DMS 273 (cell line): ENCODE results near the gene ELN.
A peak's percentile ranks its signal among the peaks of the same experiment; 100 is the strongest.

Source experiments
- DNase-seq: peaks from one replicate; lab custom pipeline; 2025; ENCODE audit not compliant: unreplicated experiment; lab: John Stamatoyannopoulos, UW

The ELN gene

DNA sequence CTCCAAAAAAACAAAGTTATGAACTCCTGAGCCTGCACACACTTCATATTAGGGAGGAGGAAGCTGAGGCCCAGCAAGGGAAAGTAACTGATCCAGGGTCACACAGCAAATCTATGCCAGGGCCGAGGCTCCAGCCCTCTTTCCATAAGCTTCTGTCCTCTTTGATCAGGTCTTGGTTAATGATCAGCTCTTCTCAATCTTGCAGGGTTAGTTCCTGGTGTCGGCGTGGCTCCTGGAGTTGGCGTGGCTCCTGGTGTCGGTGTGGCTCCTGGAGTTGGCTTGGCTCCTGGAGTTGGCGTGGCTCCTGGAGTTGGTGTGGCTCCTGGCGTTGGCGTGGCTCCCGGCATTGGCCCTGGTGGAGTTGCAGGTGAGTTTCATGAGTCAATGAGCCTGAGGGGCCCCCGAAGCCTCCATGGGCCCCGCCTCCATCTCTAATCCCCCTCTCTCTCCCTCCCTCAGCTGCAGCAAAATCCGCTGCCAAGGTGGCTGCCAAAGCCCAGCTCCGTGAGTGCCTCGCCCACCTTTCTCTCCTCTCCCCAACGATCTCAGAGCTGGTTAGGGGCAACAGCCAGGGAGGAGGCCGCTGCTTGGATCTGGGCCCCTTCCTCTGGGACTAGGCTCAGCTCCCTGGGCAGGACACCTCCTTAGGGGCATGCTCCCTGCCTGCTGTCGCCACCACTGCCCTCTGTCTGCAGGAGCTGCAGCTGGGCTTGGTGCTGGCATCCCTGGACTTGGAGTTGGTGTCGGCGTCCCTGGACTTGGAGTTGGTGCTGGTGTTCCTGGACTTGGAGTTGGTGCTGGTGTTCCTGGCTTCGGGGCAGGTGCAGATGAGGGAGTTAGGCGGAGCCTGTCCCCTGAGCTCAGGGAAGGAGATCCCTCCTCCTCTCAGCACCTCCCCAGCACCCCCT lies 32.0 kb downstream of the ELN start:
- no peak for DNase-seq

DNA sequence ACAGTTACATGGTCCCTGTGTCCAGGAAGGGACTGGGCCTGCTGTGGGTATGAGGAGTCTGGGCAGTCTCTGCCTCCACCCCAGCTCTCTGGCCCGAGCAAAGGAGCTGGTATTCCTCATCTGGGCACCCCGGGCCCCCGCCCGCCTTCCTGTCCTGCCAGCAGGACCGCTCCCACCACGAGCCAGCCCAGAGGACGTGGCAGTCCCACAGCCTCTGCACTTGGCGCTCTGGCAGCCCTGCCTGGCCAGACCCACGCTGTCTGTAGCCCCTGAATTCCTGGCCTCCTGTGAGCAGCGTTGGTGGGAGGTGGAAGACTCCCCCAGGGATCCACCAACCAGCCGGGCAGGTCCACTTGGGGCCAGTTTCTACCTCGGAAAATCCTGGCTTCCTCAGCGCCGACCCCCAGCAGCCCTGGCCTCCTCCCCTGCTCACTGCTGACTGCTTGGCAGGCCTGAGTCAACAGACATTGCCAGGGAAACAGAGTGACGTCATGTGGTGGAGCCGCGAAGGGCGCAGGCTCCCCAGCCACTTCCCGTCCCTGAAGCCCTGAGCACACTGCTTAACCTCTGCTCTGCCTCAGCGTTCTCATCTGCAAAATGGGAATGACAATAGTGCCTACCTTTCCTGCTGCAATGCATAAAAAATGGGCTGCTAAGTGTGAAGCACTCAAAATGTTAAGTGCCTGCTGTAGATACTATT lies 34.0 kb downstream of the ELN start:
- peak; percentile 53 for DNase-seq

DNA sequence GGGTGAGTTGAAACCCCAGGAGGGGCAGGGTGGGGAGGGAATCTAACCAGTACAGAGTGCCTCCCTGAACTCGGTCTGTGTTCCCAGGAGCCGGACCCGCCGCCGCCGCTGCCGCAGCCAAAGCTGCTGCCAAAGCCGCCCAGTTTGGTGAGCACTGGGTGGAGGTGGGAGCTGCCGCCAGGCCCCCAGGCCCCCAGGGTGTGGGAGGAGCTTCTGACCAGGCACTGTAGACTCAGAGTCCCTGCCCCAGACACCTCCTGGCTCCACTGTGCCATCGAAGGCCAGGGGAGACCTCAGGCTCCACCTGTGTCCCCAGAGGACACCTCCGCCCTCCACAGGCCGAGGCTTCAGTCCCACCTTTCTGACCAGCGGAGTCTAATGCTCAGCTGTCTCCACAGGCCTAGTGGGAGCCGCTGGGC lies 35.3 kb downstream of the ELN start:
- DNase-seq: no peak

DNA sequence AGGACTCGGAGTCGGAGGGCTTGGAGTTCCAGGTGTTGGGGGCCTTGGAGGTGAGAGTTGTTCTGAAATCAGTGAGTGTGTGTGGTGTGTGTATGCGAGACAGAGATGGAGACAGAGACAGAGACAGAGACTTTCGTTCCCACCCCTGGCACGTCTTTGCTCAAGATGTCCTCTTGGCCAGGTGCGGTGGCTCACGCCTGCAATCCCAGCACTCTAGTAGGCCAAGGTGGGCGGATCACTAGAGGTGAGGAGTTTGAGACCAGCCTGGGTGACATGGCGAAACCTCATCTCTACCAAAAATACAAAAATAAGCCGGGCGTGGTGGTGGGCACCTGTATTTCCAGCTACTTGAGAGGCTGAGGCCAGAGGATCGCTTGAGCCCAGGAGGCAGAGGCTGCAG lies 35.7 kb downstream of the ELN start:
- DNase-seq: no peak

DNA sequence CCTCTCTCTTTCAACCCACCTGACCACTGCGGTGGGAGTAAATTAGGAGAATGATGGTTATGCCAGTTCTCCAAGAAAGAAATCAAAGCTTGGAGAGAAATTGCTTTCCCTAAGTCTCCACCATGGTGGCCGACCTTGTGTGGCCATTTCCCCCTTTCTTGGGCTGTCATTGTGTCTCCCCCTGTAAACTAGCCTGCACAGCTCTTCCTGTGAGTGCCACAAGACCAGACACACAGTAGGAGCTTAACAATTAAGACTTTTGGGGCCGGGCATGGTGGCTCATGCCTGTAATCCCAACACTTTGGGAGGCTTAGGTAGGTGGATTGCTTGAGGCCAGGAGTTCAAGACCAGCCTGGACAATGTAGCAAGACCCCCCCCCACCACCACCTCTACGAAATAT lies 36.7 kb downstream of the ELN start:
- DNase-seq: no peak

DNA sequence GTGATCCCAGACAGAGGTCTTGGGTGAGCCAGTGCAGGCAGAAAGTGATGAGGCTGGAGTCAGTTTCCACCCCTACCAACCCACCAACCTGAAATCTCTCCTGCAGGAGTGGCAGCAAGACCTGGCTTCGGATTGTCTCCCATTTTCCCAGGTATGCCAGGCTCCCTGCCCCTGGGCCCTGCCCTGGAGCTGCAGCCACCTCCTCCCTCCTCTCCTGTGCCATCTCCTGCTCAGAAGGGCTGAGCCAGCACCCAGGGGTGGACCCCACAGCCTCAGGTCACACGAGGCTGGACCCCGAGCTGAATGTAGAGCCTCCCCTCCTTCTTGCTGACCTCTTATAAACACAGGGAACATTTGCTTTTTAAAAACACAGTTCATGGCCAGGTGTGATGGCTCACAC lies 38.7 kb downstream of the ELN start:
- no peak for DNase-seq

DNA sequence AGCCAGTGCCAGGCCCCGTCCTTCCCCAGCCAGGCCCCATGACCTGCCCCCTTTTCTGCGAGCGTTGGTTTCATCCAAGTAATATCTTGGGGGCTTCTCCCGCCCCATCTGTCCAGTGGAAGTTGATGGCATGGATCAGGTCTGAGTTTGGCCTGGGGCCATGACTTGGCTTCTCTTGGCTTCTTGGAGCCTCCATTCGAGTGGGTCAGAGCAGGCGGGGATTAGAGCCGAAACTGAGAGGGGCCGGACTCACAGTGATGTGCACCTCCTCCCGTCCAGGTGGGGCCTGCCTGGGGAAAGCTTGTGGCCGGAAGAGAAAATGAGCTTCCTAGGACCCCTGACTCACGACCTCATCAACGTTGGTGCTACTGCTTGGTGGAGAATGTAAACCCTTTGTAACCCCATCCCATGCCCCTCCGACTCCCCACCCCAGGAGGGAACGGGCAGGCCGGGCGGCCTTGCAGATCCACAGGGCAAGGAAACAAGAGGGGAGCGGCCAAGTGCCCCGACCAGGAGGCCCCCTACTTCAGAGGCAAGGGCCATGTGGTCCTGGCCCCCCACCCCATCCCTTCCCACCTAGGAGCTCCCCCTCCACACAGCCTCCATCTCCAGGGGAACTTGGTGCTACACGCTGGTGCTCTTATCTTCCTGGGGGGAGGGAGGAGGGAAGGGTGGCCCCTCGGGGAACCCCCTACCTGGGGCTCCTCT lies 40.6 kb downstream of the ELN start:
- DNase-seq: no peak

DNA sequence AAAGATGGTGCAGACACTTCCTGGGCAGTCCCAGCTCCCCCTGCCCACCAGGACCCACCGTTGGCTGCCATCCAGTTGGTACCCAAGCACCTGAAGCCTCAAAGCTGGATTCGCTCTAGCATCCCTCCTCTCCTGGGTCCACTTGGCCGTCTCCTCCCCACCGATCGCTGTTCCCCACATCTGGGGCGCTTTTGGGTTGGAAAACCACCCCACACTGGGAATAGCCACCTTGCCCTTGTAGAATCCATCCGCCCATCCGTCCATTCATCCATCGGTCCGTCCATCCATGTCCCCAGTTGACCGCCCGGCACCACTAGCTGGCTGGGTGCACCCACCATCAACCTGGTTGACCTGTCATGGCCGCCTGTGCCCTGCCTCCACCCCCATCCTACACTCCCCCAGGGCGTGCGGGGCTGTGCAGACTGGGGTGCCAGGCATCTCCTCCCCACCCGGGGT lies 41.1 kb downstream of the ELN start:
- DNase-seq: no peak

DNA sequence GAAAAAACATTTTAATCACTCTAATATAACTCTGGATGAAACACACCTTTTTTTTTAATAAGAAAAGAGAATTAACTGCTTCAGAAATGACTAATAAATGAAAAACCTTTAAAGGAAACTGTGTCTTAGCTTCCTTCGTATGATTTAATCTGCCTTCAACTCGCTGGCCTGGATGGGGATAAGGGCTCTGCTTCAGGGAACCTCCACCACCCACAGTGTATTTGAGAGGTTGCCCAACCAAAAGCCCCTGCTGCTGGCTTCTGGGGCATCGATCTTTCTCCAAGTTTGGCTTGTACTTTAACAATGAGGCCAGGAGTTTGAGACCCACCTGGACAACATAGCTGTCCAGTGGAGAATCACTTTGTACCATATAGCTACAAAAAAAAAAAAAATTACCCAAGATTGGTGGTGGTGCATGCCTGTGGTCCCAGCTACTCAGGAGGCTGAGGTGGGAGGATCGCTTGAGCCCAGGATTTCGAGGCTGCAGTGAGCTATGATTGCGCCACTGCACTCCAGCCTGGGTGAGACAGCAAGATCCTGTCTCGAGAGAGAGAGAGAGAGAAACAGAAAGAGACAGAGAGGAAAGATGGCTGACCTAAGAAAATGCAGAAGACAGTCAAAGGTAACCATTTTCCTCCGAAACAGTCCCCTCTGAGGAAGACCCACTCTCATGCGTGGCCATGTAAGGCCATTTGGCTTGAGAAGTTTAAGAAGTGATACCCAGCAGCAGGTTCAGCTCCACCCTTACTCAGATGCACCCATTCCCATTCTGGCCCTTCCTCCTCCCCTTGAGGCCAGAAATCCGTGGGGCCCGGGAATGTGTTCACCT lies 42.0 kb downstream of the ELN start:
- no peak for DNase-seq

DNA sequence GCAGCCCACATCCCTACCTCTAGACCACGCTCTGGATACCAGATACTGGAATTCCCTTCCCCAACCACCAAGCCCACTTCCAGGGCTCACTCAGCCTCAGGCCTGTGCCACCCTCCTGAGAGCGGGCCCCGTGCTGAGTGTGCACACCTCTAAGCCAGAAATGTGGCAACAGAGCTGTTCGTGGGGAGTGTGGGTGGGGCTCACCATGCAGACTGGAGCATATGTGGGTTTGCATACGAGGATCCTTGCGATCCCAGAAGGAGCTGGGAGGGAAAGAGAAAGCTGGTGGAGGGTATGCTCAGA lies 42.6 kb downstream of the ELN start:
- no peak for DNase-seq

DNA sequence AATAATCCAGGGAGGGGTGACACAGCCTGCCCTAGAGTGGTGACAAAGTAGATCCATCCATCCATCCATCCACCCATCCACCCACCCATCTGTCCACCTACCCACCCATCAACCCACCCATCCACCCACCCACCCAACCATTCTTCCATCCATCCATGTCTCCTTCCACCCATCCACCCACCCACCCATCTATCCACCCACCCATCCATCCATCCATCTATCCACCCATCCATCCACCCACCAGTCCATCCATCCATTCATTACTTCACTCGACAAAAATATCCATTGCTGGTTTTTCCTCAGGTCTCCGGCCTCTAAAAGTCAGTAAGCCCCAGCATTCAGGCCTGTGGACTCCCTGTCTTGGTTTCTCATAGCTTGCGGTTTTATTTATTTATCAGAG lies 43.1 kb downstream of the ELN start:
- DNase-seq: no peak

DNA sequence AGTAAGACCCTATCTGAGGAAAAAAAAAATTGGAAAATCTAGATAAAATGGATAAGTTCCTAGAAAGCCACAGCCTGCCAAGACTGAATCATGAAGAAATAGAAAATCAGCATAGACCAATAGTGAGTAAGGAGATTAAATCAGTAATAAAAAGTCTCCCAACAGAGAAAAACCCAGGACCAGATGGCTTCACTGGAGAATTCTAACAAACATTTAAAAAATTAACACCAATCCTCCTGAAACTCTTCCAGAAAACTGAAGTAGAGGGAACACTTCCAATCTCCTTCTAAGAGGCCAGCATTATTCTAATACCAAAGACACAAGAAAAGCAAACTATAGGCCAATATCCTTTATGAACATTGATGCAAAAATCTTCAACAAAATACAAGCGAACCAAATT lies 46.8 kb downstream of the ELN start:
- no peak for DNase-seq

DNA sequence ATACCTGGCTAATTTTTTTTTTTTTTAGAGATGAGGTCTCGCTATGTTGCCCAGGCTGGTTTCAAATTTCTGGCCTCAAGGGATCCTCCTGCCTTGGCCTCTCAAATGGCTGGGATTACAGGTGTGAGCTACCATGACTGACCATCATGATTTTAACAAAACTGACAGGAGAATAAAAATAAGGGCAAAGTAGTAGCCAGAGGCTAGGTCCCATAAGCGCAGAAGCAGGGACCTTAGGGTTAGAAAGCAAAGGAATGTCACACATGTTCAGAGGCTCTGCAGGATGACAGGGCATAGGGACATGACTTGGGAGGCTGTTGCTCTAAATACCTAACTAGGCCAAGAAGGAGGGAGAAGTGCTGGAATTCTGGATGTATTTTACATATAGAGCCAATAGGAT lies 50.5 kb downstream of the ELN start:
- DNase-seq: no peak

DNA sequence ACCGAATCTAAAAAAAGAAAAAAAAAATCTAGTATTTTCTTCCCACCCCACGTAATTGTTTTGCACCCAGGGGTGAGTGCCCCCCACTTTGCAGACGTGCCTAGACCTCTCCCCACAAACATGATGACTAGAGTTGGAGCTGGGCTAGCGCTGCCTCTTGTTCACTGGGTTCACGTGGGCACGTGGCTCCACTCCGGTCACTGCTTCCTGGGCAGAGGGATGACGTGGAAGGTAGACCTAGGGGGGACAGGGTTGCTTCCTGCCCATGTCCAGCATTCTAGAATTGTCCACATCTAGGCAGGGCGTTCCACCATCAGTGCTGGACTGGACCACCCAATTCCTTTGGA lies 54.8 kb downstream of the ELN start:
- no peak for DNase-seq

DNA sequence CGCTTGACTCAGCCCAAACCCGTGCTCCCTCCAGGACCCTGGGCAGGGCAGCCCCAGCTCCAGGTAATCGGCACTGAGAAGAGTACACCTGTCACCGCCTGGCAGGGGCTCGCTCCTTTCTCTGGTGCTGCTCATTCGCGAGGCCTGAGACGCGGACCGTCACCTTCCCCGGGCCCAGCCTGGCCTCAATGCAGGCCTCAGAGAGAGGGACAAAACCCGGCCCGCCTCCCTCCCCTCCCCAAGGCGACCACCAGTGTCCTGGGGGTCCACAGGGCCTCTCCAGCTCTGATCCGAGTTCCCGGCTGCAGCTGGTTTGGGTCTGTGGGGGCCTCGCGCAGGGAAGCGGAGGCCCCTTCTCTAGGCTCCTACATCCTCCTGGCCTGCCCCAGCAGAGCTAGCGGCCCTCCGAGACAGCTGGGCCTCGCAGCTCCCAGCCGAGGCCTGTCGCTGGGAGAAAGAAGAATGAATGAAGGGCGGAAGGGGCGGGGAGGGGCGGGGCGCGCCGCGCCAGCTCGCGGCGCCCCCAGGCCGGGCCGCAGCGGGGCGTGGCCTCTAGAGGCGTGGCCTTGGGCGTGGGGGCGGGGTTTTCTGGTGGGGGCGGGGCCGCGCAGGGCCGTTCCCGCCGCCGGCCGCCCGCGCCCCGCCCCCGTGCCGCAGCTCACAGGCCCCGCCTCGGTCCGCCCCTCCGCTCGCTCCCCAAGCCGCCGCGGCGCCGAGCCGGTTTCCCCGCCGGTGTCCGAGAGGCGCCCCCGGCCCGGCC lies 55.3 kb downstream of the ELN start, which contains the start of gene LIMK1:
Gene LIMK1, plus strand, starts transcription at position 688 of the 760 bp plus-strand sequence. CDS start 187 bp downstream, outside the sequence.
- peak; percentile 97 for DNase-seq

DNA sequence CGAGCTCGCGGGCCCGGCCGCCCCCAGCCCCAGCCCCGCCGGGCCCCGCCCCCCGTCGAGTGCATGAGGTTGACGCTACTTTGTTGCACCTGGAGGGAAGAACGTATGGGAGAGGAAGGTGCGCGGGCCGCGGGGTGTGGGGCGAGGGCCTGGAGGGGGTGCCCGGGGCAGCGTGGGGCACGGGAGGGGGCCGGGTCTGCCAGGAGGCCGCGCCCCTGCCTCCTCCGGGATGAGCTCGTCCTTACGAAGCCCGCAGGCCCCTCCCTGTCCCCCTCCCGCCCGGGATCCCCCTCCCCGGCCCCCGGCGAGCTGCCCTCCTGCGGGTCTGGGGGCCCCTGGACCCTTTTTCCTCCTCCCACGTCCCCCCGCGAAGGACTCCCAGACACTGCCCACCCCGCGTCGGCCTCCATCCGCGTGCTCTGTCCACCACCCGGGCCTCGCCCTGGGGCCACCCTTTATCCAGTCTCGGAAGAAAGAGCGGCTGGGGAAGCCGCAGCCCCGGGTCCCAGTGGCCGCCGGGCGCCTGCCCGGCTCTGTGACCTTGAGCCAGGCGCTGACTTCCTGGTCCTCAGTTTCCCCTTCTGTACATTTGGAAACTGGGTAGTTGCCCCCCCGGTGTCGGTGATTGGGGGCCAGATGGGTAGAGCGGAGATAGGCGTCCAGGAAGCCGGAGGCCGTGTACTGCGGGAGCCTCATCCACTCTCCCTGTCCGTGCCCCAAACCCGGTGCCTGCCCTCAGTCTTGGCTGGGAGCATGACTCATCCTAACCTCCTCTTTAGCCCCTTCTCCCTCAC lies 56.2 kb downstream of the ELN start:
- DNase-seq: peak; percentile 77

DNA sequence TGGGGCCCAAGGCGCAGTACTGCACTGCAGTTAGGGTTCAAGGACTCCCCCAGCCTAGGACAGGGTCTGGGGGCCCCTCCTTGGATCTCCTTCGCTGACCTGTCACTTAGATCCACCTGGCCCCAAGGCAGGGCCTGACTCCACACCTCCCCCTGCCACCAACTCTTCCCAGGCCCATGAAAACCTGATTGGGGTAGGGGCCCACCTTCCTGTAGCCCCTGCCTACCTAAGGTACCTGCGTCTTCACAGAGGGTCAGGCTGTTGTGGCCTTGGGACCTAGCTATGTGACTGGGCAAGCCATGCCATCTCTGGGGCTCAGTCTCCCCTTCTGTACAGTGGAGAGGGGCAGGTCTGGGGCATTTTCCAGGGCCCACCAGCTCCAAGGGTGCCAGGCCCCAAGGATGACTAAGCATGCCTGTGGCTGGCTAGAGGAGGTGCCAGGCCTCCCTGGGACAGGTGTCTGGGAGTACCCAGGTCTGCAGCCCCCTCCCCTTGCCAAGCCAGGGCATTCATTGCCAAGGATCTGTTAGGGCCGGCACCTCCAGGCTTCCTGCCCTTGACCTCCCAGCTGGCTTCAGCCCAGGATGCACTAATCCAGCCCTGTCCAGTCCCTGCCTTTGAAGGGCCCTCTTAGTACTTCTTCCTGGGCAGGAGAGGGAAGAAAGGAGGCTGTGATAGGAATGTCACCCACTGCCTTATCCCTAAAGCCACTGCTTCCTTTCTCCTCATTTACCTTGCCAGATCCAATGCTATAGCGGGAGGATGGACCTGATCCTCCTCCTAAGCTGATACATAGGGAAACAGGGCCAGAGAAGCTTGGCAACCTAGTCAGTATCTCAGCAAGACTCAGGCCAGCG lies 57.0 kb downstream of the ELN start:
- DNase-seq: no peak

DNA sequence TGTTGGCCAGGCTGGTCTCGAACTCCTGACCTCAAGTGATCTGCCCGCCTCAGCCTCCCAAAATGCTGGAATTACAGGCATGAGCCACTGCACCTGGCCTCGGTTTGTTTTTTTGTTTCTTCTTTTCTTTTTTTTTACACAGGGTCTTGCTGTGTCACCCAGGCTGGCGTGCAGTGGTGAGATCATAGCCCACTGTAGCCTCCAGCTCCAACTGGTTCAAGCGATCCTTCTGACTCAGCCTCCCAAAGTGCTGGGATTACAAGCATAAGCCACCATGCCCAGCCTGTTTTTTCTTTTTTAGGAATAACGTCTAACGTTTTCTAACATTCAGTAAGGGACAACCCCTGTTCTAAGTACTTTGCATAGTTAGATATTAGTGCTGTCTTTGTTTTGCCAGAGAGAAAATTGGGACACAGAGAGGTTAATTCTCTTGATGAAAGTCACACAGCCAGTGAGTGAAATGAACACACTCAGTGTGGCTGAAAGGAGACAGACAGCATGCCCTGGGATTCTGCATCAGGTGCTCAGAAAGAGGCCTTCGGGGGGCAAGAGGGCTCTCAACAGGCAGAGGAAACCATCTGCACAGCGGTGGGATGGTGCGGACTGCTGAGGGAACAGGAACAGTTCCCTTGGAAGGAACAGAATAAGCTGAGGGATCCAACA lies 59.9 kb downstream of the ELN start:
- no peak for DNase-seq
